ENCODE measurements around the gene DLG1.

DNA sequence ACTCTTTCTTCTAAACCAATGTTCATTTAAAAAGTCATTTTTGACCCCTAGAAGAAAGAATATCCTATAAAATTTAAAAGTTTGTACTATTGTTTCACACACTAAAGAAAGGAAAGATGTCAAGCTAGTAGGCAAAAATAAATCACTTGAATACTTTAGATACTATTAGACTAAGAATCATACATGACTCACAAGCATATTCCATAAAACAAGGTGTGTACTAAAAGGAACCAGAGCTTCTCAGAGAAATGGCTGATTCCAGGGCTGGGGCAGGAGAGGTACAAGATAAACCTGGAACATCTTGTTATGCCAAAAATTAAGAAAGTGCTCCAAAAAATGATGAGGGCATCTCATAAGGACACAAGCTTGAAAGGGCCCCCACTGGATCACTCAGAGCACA lies 8.7 kb downstream of the DLG1 start:
- TF ChIP-seq CTCF (conservative IDR thresholded peaks at IDR 0.05; ENCODE audit: low read depth in 2 of 2) (no peak), EZH2 (IDR thresholded peaks at IDR 0.05; ENCODE audit: low read depth, unreplicated experiment) (no peak), POLR2AphosphoS5 (IDR thresholded peaks at IDR 0.05; ENCODE audit: low read depth) (no peak), EZH2phosphoT487 (IDR thresholded peaks at IDR 0.05; ENCODE audit: unreplicated experiment) (no peak), CREB1 (CRISPR knock-in tag; IDR thresholded peaks at IDR 0.05; ENCODE audit: low read depth) (no peak), JUNB (IDR thresholded peaks at IDR 0.05; ENCODE audit: unreplicated experiment) (no peak), REST (IDR thresholded peaks at IDR 0.05; ENCODE audit: unreplicated experiment) (no peak), NANOG (IDR thresholded peaks at IDR 0.05; ENCODE audit: borderline replicate concordance) (no peak), ZNF114 (CRISPR knock-in tag; IDR thresholded peaks at IDR 0.05) (no peak), ETS1 (IDR thresholded peaks at IDR 0.05) (no peak), ZNF462 (CRISPR knock-in tag; IDR thresholded peaks at IDR 0.05) (no peak)
